HepG2 (cell line): ENCODE measurements around the gene KBTBD13. TPM values are rescaled to one million over a fixed set of nuclear protein-coding genes. Genes with fewer than 3 reads are reported as not detected.
A peak's percentile ranks its signal among the peaks of the same experiment; 100 is the strongest.

Experiments
- EHMT2 ChIP-seq: fragments of 200-600 bp; sonication (generic); IDR thresholded peaks from 2 replicates; pipeline ENCODE4 v1.7.0; 2017; ENCODE audit warnings: antibody characterized with exemption, low read depth, low read length, borderline replicate concordance
- HOXA7 ChIP-seq: sonication (generic); formaldehyde crosslinking; IDR thresholded peaks from 2 replicates; pipeline ENCODE4 v1.8.1; 2022; ENCODE audit warnings: mild to moderate bottlenecking, missing genetic modification reagents, moderate library complexity
- LCORL ChIP-seq, 2 experiments: fragments of 450-650 bp in 1 of 2; sonication (generic) in 1 of 2; formaldehyde crosslinking in 1 of 2; IDR thresholded peaks; 2 replicates each; pipeline versions ENCODE4 v1.5.0 to v1.6.1; 2017 to 2020; ENCODE audit warnings: antibody characterized with exemption in 1 of 2, missing genetic modification reagents in 1 of 2
- MYPOP ChIP-seq: sonication (generic); formaldehyde crosslinking; IDR thresholded peaks from 2 replicates; pipeline ENCODE4 v1.8.1; 2023; ENCODE audit warnings: mild to moderate bottlenecking, moderate library complexity, missing genetic modification reagents
- NFAT5 ChIP-seq: sonication (generic); formaldehyde crosslinking; IDR thresholded peaks from 2 replicates; pipeline ENCODE4 v1.4.0; 2020; ENCODE audit warnings: missing genetic modification reagents
- POLR2A ChIP-seq, 2 experiments: IDR thresholded peaks; 2 replicates each; pipeline ENCODE4 v1.6.1; 2011; ENCODE audit warnings: low read depth in 2 of 2, low read length in 2 of 2, mild to moderate bottlenecking in 1 of 2, moderate library complexity in 1 of 2; ENCODE audit not compliant: insufficient read depth in 1 of 2
- SNAI1 ChIP-seq: sonication (generic); formaldehyde crosslinking; IDR thresholded peaks from 2 replicates; pipeline ENCODE4 v1.5.0; 2020; ENCODE audit warnings: mild to moderate bottlenecking, missing genetic modification reagents, borderline replicate concordance
- TRAFD1 ChIP-seq: sonication (generic); formaldehyde crosslinking; IDR thresholded peaks from 2 replicates; pipeline ENCODE4 v1.5.1; 2020; ENCODE audit warnings: missing genetic modification reagents, mild to moderate bottlenecking, borderline replicate concordance
- U2AF2 ChIP-seq: fragments of 200-400 bp; formaldehyde crosslinking; IDR thresholded peaks from 2 replicates; pipeline ENCODE4 v1.6.1; 2017; ENCODE audit warnings: low read depth, mild to moderate bottlenecking, low read length
- WIZ ChIP-seq: sonication (generic); formaldehyde crosslinking; IDR thresholded peaks from 2 replicates; pipeline ENCODE4 v1.5.1; 2020; ENCODE audit warnings: mild to moderate bottlenecking, missing genetic modification reagents
- ZKSCAN5 ChIP-seq: sonication (generic); formaldehyde crosslinking; IDR thresholded peaks from 2 replicates; pipeline ENCODE4 v1.5.1; 2020; ENCODE audit warnings: mild to moderate bottlenecking, missing genetic modification reagents
- ZNF138 ChIP-seq: sonication (generic); formaldehyde crosslinking; IDR thresholded peaks from 2 replicates; pipeline ENCODE4 v1.5.0; 2020; ENCODE audit warnings: mild to moderate bottlenecking, low read depth, missing genetic modification reagents
- ZNF263 ChIP-seq: sonication (generic); formaldehyde crosslinking; IDR thresholded peaks from 2 replicates; pipeline ENCODE4 v1.4.0; 2020; ENCODE audit warnings: missing genetic modification reagents
- ZNF296 ChIP-seq: sonication (generic); formaldehyde crosslinking; conservative IDR thresholded peaks from 2 replicates; pipeline ENCODE4 v1.5.0; 2020; ENCODE audit warnings: mild to moderate bottlenecking, missing genetic modification reagents
- ZNF567 ChIP-seq: sonication (generic); formaldehyde crosslinking; IDR thresholded peaks from 2 replicates; pipeline ENCODE4 v1.8.1; 2023; ENCODE audit warnings: mild to moderate bottlenecking, missing genetic modification reagents, borderline replicate concordance
- ZSCAN29 ChIP-seq: sonication (generic); formaldehyde crosslinking; conservative IDR thresholded peaks from 2 replicates; pipeline ENCODE4 v1.4.0; 2020; ENCODE audit warnings: mild to moderate bottlenecking, missing genetic modification reagents
- polyA plus RNA-seq, 8 experiments: library from polyadenylated mRNA; depleted of rRNA in 3 of 8; stranded (reverse) in 7 of 8; unstranded in 1 of 8; fragments of >200 nt; fragmentation: Illumina TruSeq in 4 of 8; extraction: Trizol in 4 of 8; gene quantifications; 2 replicates each; pipeline versions ENCODE4 v1.2.1 to v1.2.3, GENCODE V29; 2011 to 2016; ENCODE audit warnings: low read depth in 4 of 8, missing spikeins in 1 of 8, mixed read lengths in 1 of 8; ENCODE audit not compliant: insufficient read depth in 1 of 8
- total RNA-seq, 5 experiments: library from RNA; depleted of rRNA; stranded (reverse); fragments of >200 nt; fragmentation: Illumina TruSeq; extraction: Trizol; gene quantifications; 2 replicates each; pipeline ENCODE4 v1.2.3, GENCODE V29; 2016; ENCODE audit warnings: low read depth in 1 of 5
- TF ChIP-seq, protein P1 (sequence below): sonication (generic); formaldehyde crosslinking; IDR thresholded peaks from 2 replicates; pipeline ENCODE4 v1.9.0; 2021; ENCODE audit warnings: missing genetic modification reagents, mild to moderate bottlenecking, borderline replicate concordance
- TF ChIP-seq, protein P2 (sequence below): sonication (generic); formaldehyde crosslinking; IDR thresholded peaks from 2 replicates; pipeline ENCODE4 v1.9.0; 2021; ENCODE audit warnings: missing genetic modification reagents, mild to moderate bottlenecking, borderline replicate concordance

Gene KBTBD13
- total and polyA plus RNA-seq, 2 of the 13 experiments (the other 11 are each of a cell fraction or from before 2014, with no cell fraction given): not detected

GRCh38 chr15:65056868-65057548 lies 19.5 kb upstream of the KBTBD13 start (continued):
- no peak for TF ChIP-seq HOXA7
- no peak for TF ChIP-seq U2AF2
- no peak for TF ChIP-seq LCORL (IDR thresholded peaks at IDR 0.05)
- peak; percentile 84 for TF ChIP-seq LCORL (CRISPR knock-in tag; IDR thresholded peaks at IDR 0.05)
- peak; percentile 88 for TF ChIP-seq ZNF296 (CRISPR knock-in tag)
- no peak for TF ChIP-seq NFAT5 (CRISPR knock-in tag)
- no peak for TF ChIP-seq ZNF138 (CRISPR knock-in tag)
- no peak for TF ChIP-seq ZNF567 (CRISPR knock-in tag)
- no peak for TF ChIP-seq ZNF263
- TF ChIP-seq MYPOP (CRISPR knock-in tag): no peak
- 0 out of 4 replicates have a peak, but pooled peaks of 1 of the 2 experiments have one; percentile 19 for TF ChIP-seq POLR2A (IDR thresholded peaks at IDR 0.05; ENCODE audit: insufficient read depth in 1 of 2, low read depth in 2 of 2, low read length in 2 of 2)
- TF ChIP-seq TRAFD1 (CRISPR knock-in tag): no peak
- TF ChIP-seq ZSCAN29 (CRISPR knock-in tag): 0 out of 2 replicates have a peak, but pooled peaks have one; percentile 44
- TF ChIP-seq, protein P1, sequence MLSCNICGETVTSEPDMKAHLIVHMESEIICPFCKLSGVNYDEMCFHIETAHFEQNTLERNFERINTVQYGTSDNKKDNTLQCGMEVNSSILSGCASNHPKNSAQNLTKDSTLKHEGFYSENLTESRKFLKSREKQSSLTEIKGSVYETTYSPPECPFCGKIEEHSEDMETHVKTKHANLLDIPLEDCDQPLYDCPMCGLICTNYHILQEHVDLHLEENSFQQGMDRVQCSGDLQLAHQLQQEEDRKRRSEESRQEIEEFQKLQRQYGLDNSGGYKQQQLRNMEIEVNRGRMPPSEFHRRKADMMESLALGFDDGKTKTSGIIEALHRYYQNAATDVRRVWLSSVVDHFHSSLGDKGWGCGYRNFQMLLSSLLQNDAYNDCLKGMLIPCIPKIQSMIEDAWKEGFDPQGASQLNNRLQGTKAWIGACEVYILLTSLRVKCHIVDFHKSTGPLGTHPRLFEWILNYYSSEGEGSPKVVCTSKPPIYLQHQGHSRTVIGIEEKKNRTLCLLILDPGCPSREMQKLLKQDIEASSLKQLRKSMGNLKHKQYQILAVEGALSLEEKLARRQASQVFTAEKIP: no peak
- TF ChIP-seq ZKSCAN5 (CRISPR knock-in tag): no peak
- 0 out of 2 replicates have a peak, but pooled peaks have one; percentile 65 for TF ChIP-seq WIZ
- TF ChIP-seq EHMT2: peak; percentile 74; the same call in 1 of the 2 replicates
- no peak for TF ChIP-seq SNAI1 (CRISPR knock-in tag)
- TF ChIP-seq, protein P2, sequence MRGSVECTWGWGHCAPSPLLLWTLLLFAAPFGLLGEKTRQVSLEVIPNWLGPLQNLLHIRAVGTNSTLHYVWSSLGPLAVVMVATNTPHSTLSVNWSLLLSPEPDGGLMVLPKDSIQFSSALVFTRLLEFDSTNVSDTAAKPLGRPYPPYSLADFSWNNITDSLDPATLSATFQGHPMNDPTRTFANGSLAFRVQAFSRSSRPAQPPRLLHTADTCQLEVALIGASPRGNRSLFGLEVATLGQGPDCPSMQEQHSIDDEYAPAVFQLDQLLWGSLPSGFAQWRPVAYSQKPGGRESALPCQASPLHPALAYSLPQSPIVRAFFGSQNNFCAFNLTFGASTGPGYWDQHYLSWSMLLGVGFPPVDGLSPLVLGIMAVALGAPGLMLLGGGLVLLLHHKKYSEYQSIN (CRISPR knock-in tag): no peak
